Measurements from ENCODE around the gene MLLT6.

The MLLT6 gene

DNA sequence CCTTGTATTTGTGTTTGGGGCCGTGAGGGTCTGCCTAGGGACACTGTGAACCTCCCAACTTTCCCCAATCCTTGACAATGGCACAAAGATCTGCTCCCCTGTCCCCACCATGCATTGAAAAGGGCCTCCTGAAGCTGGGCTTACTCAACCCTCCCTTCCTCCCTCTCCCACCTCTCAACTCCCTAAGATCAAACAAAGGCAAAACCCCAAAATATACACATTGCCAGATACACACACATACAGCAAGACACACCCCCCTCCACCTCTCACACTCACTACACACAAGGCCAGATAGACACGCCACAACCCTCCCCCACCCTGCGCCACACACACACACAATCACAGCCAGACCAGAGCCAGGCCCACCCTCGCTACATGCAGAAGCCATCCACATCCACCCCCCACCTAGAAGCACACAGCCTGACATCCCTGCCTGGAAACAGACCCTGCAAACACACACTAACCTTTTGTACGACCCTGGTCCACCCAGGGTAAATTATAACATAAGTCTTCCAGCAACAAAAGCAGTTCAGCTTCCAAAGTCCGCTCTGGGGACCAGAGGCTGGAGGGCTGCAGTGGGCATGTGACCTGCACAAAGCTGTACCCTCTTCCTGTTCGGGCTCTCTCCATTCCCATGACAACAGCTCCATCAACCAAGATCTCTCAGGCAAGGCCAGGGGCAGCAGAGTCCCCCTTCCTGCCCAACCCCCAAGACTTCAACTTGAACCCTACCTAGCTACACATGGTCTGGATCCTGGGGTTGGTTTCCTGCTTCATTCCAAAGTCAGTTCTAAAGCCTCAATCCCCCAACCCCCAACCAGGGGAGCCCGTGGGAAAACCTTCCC, 41.2 kb downstream of the MLLT6 start:
- TF ChIP-seq, protein P1, sequence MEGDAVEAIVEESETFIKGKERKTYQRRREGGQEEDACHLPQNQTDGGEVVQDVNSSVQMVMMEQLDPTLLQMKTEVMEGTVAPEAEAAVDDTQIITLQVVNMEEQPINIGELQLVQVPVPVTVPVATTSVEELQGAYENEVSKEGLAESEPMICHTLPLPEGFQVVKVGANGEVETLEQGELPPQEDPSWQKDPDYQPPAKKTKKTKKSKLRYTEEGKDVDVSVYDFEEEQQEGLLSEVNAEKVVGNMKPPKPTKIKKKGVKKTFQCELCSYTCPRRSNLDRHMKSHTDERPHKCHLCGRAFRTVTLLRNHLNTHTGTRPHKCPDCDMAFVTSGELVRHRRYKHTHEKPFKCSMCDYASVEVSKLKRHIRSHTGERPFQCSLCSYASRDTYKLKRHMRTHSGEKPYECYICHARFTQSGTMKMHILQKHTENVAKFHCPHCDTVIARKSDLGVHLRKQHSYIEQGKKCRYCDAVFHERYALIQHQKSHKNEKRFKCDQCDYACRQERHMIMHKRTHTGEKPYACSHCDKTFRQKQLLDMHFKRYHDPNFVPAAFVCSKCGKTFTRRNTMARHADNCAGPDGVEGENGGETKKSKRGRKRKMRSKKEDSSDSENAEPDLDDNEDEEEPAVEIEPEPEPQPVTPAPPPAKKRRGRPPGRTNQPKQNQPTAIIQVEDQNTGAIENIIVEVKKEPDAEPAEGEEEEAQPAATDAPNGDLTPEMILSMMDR (IDR thresholded peaks at IDR 0.05; ENCODE audit: low read depth, low read length, missing control alignments), result no peak
- H3K4me3 ChIP-seq (ENCODE audit: low read depth, low read length), result peak overlapping the region; percentile 86
- no peak for DNase-seq (ENCODE audit: low read depth)

DNA sequence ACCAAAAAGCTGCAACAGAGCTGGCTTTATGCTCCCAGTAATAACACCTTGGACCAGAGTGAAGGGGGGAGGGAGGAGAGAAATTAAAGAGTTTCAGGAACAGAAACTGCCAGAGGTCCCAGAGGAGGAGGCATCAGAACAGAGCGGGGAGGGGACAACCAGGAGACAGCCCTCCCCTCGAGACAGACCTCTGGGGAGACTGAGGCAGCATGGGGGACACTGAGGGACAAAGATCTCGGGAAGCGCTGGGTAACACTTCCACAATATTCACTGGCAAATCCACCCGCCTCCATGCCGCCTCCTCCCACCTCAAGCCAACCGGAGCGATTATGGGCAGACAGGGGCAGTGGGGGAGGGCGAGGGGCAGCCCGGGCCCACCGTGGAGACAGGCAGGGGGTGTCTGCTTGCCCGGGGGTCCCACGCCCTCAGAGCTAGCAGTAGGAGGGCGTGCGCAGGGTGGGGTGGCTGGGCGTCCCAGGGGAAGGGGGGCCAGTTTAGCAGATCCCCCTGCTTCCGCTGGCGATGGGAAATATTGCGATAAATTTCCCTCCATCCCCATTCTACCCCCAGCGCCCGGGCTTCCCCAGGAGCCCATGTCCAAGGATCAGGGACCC, 41.9 kb downstream of the MLLT6 start:
- DNase-seq (ENCODE audit: low read depth), result no peak
- TF ChIP-seq, protein P1 (IDR thresholded peaks at IDR 0.05; ENCODE audit: low read depth, low read length, missing control alignments), result no peak
- H3K4me3 ChIP-seq (ENCODE audit: low read depth, low read length), result peak overlapping the region; percentile 86

- H3K4me3 ChIP-seq (ENCODE audit: low read depth, low read length), result peak overlapping the region; percentile 86
- no peak for DNase-seq (ENCODE audit: low read depth)
These were observed 42.5 kb downstream of the MLLT6 start for GRCh38 chr17:38747463-38748148.

DNA sequence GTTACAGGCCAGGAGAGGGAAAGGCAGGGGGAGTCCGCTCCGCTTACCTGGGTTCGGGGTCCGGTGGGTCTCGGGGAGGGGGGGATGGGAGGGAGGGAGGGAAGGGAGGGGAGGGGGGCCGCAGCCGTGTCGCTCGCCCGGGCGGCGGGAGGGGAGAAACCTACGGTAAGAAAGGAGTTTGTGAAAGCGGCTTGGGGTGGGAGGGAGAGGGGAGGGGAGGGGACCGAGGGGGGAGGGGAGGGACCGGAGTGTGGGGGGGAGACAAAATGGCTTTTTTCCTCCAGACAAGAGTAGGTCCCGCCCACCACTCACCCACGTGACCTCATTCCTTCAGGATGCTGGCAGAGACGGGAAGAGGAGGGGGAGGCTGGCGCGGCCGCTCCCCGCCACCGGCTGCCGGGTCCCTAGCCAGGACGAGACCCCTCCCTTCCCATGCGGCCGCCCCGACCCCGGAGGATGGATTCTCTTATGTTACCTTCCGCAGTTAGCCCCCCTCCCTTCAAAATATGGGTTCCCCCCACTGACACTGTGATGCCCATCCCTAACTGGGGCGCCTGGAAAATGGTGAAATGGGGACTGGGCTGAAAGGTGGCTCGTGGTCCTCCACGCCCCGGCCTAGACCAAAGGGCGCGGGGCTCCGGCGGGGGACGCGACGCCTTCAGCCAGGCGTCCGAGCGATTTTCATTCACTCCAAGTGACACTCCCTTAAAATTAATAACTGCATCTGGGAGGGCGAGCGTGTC, 43.2 kb downstream of the MLLT6 start, which contains the start of gene PCGF2:
Gene PCGF2, minus strand, starts transcription at position 188 of the 743 bp plus-strand sequence. CDS start 7,934 bp downstream, outside the sequence.
- DNase-seq (ENCODE audit: low read depth), result no peak
- H3K4me3 ChIP-seq (ENCODE audit: low read depth, low read length), result peak within 1 kb of the TSS; percentile 86
- TF ChIP-seq, protein P1 (IDR thresholded peaks at IDR 0.05; ENCODE audit: low read depth, low read length, missing control alignments), result no peak

More at GRCh38 chr17:38747463-38748148, 42.5 kb downstream of the MLLT6 start:
- TF ChIP-seq, protein P1 (IDR thresholded peaks at IDR 0.05; ENCODE audit: low read depth, low read length, missing control alignments), result peak; percentile 20

GRCh38 chr17:38748892-38749222, 43.8 kb downstream of the MLLT6 start:
- peak overlapping the region; percentile 70 for H3K4me3 ChIP-seq (ENCODE audit: low read depth, low read length)
- TF ChIP-seq, protein P1 (IDR thresholded peaks at IDR 0.05; ENCODE audit: low read depth, low read length, missing control alignments), result no peak
- no peak for DNase-seq (ENCODE audit: low read depth)

- no peak for DNase-seq (ENCODE audit: low read depth)
- peak overlapping the region; percentile 70 for H3K4me3 ChIP-seq (ENCODE audit: low read depth, low read length)
These were observed 44.4 kb downstream of the MLLT6 start for GRCh38 chr17:38749223-38750043.

More at GRCh38 chr17:38749223-38750043, 44.4 kb downstream of the MLLT6 start:
- TF ChIP-seq, protein P1 (IDR thresholded peaks at IDR 0.05; ENCODE audit: low read depth, low read length, missing control alignments), result no peak
